GM12878 (cell line): ENCODE measurements around the gene AGAP1. TPM values are rescaled to one million over a fixed set of nuclear protein-coding genes. Genes with fewer than 3 reads are reported as not detected.
A peak's percentile ranks its signal among the peaks of the same experiment; 100 is the strongest.

Experiments used
- ATAC-seq: fragments of 200-7000 bp; cut with Tn5 transposase; 3 replicates; pipeline ENCODE4 v1.9.1; 2020; ENCODE audit warnings: mild to moderate bottlenecking, moderate library complexity
- BruUV-seq: library from RNA; stranded (reverse); fragments of 400-500 nt; replicated peaks from 2 replicates; lab custom pipeline; 2021; lab: Mats Ljungman, UMichigan
- CTCF ChIA-PET: fragments of 300-600 bp; sonication (Branson Sonifier 250); formaldehyde crosslinking; extraction: SDS; loops from one replicate; lab custom pipeline; 2021; ENCODE audit warnings: inconsistent platforms; lab: Yijun Ruan, JAX
- POLR2A ChIA-PET: fragments of 350-600 bp; formaldehyde crosslinking; extraction: SDS; loops from one replicate; lab custom pipeline; 2021; ENCODE audit warnings: inconsistent platforms; lab: Charles Lee
- RAD21 ChIA-PET: fragments of 300-600 bp; sonication (Branson Sonifier 250); formaldehyde crosslinking; loops from one replicate; lab custom pipeline; 2023; ENCODE audit warnings: antibody characterized with exemption; ENCODE audit not compliant: unreplicated experiment; lab: Charles Lee
- SMC1A ChIA-PET: fragments of 300-600 bp; sonication (Branson Sonifier 250); formaldehyde crosslinking; loops from one replicate; lab custom pipeline; 2023; ENCODE audit not compliant: unreplicated experiment, uncharacterized antibody; lab: Charles Lee
- DNase-seq: peaks from one replicate; pipeline ENCODE4 v3.0.0-alpha.2; 2011; ENCODE audit warnings: low read depth, low spot score
- FAIRE-seq: peaks from 3 replicates; lab custom pipeline; 2011; peaks lifted over from hg19 to GRCh38; lab: Jason Lieb, UNC
- H2AFZ ChIP-seq: 2 replicates; pipeline ENCODE4 v1.6.0; 2011; ENCODE audit warnings: low read depth, low read length, control low read depth; ENCODE audit not compliant: control insufficient read depth
- H3K27ac ChIP-seq: 2 replicates; pipeline ENCODE4 v1.5.1; 2011; ENCODE audit warnings: control low read depth; ENCODE audit not compliant: control insufficient read depth, insufficient read depth
- H3K27me3 ChIP-seq, 2 experiments: replicated peaks in 1 of 2; 2 replicates each; pipeline versions ENCODE4 v1.6.0 to v1.6.1; 2011; ENCODE audit warnings: low read length in 1 of 2; ENCODE audit not compliant: control insufficient read depth in 2 of 2, insufficient read depth in 2 of 2
- H3K36me3 ChIP-seq, 2 experiments: 2 replicates each; pipeline ENCODE4 v1.5.1; 2011; ENCODE audit warnings: low read length in 1 of 2; ENCODE audit not compliant: control insufficient read depth in 2 of 2, insufficient read depth in 2 of 2
- H3K4me1 ChIP-seq: 2 replicates; pipeline ENCODE4 v1.6.1; 2011; ENCODE audit warnings: mild to moderate bottlenecking, low read length, moderate library complexity, mixed read lengths; ENCODE audit not compliant: control insufficient read depth, insufficient read depth
- H3K4me2 ChIP-seq: 2 replicates; pipeline ENCODE4 v1.6.0; 2011; ENCODE audit warnings: control low read depth; ENCODE audit not compliant: control insufficient read depth, insufficient read depth
- H3K4me3 ChIP-seq: fragments of 200-600 bp; sonication (generic); 2 replicates; pipeline ENCODE4 v1.5.1; 2016
- H3K79me2 ChIP-seq: 2 replicates; pipeline ENCODE4 v1.6.0; 2011; ENCODE audit warnings: low read length; ENCODE audit not compliant: control insufficient read depth, insufficient read depth
- H3K9ac ChIP-seq: 2 replicates; pipeline ENCODE4 v1.8.0; 2011; ENCODE audit warnings: low read length, control low read depth, mixed read lengths; ENCODE audit not compliant: control insufficient read depth, insufficient read depth
- H3K9me3 ChIP-seq: replicated peaks from 3 replicates; pipeline ENCODE4 v1.5.1; 2011; ENCODE audit warnings: mild to moderate bottlenecking, low read length; ENCODE audit not compliant: control insufficient read depth, insufficient read depth
- H4K20me1 ChIP-seq: 2 replicates; pipeline ENCODE4 v1.6.0; 2011; ENCODE audit not compliant: control insufficient read depth, insufficient read depth
- E4F1 ChIP-seq: fragments of 450-650 bp; IDR thresholded peaks from 2 replicates; pipeline ENCODE4 v1.6.1; 2018; ENCODE audit warnings: borderline replicate concordance, mild to moderate bottlenecking; ENCODE audit not compliant: partially characterized antibody
- EP300 ChIP-seq, 2 experiments: fragments of 150-350 bp in 1 of 2; IDR thresholded peaks; 2 replicates each; pipeline ENCODE4 v1.6.1; 2011 to 2012; ENCODE audit warnings: low read depth in 2 of 2, low read length in 2 of 2, borderline replicate concordance in 1 of 2, improper control_type of control experiment in 1 of 2, inconsistent platforms in 1 of 2; ENCODE audit not compliant: control insufficient read depth in 1 of 2
- JUND ChIP-seq: IDR thresholded peaks from 2 replicates; pipeline ENCODE4 v1.6.1; 2012; ENCODE audit warnings: low read depth, mild to moderate bottlenecking, low read length, improper control_type of control experiment, moderate library complexity
- RAD21 ChIP-seq: IDR thresholded peaks from 2 replicates; pipeline ENCODE4 v1.6.1; 2011; ENCODE audit warnings: mild to moderate bottlenecking, low read depth, low read length, moderate library complexity; ENCODE audit not compliant: insufficient read depth
- SMC3 ChIP-seq: IDR thresholded peaks from 2 replicates; pipeline ENCODE4 v1.6.1; 2011; ENCODE audit warnings: low read length, improper control_type of control experiment, borderline replicate concordance
- TARDBP ChIP-seq: IDR thresholded peaks from 2 replicates; pipeline ENCODE4 v1.6.1; 2016; ENCODE audit warnings: borderline replicate concordance
- ZNF384 ChIP-seq: IDR thresholded peaks from 2 replicates; pipeline ENCODE4 v1.6.1; 2012; ENCODE audit warnings: low read depth, mild to moderate bottlenecking, low read length, improper control_type of control experiment, borderline replicate concordance
- WGBS: methylation state at CpG from one replicate; pipeline ENCODE4 v1.1.6; 2016; ENCODE audit warnings: low lambda C conversion rate; ENCODE audit not compliant: insufficient replicate concordance, insufficient coverage; ENCODE audit errors: missing lambda C conversion rate; 5-methylcytosine and 5-hydroxymethylcytosine counted together
- in situ Hi-C: fragments of 300-500 bp; cut with MboI; formaldehyde crosslinking; loops from 9 replicates; pipeline ENCODE4 v1.14.3; 2018; ENCODE audit warnings: mixed read lengths
- intact Hi-C: fragments of 100-400 bp; cut with micrococcal nuclease; formaldehyde crosslinking; loops from one replicate; pipeline ENCODE4 v1.14.2; 2022; ENCODE audit not compliant: unreplicated experiment
- polyA plus RNA-seq, 11 experiments: library from polyadenylated mRNA; depleted of rRNA in 4 of 11; unstranded in 6 of 11; stranded (reverse) in 5 of 11; fragments of >200 nt; fragmentation: Nextera tagmentation in 4 of 11; fragmentation: Illumina TruSeq in 1 of 11; extraction: Ambion mirVana in 4 of 11; extraction: Trizol in 1 of 11; gene quantifications; 1 replicate in 1 of 11; 2 replicates in 10 of 11; pipeline versions ENCODE4 v1.2.1 to v1.2.3, GENCODE V29; 2011 to 2016; ENCODE audit warnings: inconsistent platforms in 2 of 11, missing spikeins in 2 of 11, low read depth in 1 of 11
- total RNA-seq, 4 experiments: library from RNA; depleted of rRNA in 3 of 4; stranded (reverse); fragments of >200 nt in 3 of 4; fragmentation: Illumina TruSeq in 1 of 4; extraction: Trizol in 1 of 4; gene quantifications; 2 replicates each; pipeline versions ENCODE4 v1.2.1 to v1.2.3, GENCODE V29; 2013 to 2021
- TF ChIP-seq, protein P1 (sequence below): IDR thresholded peaks from 2 replicates; pipeline ENCODE4 v1.6.1; 2011; ENCODE audit warnings: borderline replicate concordance, low read depth, mild to moderate bottlenecking, moderate library complexity, low read length; ENCODE audit not compliant: insufficient read depth, poor library complexity, severe bottlenecking
- TF ChIP-seq, protein P2 (sequence below), 3 experiments: IDR thresholded peaks in 2 of 3; conservative IDR thresholded peaks in 1 of 3; 2 replicates each; pipeline ENCODE4 v1.5.1; 2011; ENCODE audit warnings: low read depth in 3 of 3, low read length in 3 of 3, mild to moderate bottlenecking in 3 of 3, control low read depth in 2 of 3, moderate library complexity in 2 of 3, inconsistent platforms in 1 of 3, mixed read lengths in 1 of 3; ENCODE audit not compliant: control insufficient read depth in 2 of 3, insufficient read depth in 1 of 3; ENCODE audit errors: extremely low read depth in 1 of 3

The AGAP1 gene
- total and polyA plus RNA-seq, 10 of the 15 experiments (the other 5 are each of a cell fraction or from before 2014, with no cell fraction given): 0.05 to 0.15 (median 0.06) TPM; not detected in 7

- ChIA-PET SMC1A (interaction anchor here (0.6 to 1.9 kb wide), 4 partner anchors 19 to 1024 kb away, joined by 3 to 5 read pairs (median 4); no protein-coding TSS in a partner anchor), POLR2A (no interaction called here), RAD21 (interaction anchor here (1.0 to 2.1 kb wide), 4 partner anchors 20 to 153 kb away, joined by 4 to 22 read pairs (median 6); no protein-coding TSS in a partner anchor), CTCF (interaction anchor here (0.6 to 2.5 kb wide), 22 partner anchors 11 to 1611 kb away, joined by 3 to 36 read pairs (median 4); no protein-coding TSS in a partner anchor)
- in situ Hi-C loops (loop anchor here (5.0 to 10.0 kb wide), 3 partner anchors 154 to 1192 kb away; no protein-coding TSS in a partner anchor), intact Hi-C loops (loop anchor here (1.0 to 5.0 kb wide), 3 partner anchors 151 to 1194 kb away; no protein-coding TSS in a partner anchor)
- 28% methylated on average over 9 of the region's 12 CpGs for WGBS
- TF ChIP-seq, protein P1, sequence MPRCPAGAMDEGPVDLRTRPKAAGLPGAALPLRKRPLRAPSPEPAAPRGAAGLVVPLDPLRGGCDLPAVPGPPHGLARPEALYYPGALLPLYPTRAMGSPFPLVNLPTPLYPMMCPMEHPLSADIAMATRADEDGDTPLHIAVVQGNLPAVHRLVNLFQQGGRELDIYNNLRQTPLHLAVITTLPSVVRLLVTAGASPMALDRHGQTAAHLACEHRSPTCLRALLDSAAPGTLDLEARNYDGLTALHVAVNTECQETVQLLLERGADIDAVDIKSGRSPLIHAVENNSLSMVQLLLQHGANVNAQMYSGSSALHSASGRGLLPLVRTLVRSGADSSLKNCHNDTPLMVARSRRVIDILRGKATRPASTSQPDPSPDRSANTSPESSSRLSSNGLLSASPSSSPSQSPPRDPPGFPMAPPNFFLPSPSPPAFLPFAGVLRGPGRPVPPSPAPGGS: no peak
- no peak for TF ChIP-seq EP300 (IDR thresholded peaks at IDR 0.05; ENCODE audit: borderline replicate concordance in 1 of 2, control insufficient read depth in 1 of 2, low read depth in 2 of 2, low read length in 2 of 2)
- TF ChIP-seq JUND: no peak
- TF ChIP-seq, protein P2, sequence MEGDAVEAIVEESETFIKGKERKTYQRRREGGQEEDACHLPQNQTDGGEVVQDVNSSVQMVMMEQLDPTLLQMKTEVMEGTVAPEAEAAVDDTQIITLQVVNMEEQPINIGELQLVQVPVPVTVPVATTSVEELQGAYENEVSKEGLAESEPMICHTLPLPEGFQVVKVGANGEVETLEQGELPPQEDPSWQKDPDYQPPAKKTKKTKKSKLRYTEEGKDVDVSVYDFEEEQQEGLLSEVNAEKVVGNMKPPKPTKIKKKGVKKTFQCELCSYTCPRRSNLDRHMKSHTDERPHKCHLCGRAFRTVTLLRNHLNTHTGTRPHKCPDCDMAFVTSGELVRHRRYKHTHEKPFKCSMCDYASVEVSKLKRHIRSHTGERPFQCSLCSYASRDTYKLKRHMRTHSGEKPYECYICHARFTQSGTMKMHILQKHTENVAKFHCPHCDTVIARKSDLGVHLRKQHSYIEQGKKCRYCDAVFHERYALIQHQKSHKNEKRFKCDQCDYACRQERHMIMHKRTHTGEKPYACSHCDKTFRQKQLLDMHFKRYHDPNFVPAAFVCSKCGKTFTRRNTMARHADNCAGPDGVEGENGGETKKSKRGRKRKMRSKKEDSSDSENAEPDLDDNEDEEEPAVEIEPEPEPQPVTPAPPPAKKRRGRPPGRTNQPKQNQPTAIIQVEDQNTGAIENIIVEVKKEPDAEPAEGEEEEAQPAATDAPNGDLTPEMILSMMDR (IDR thresholded peaks at IDR 0.05 in 2 of 3, conservative IDR thresholded peaks at IDR 0.05 in 1 of 3; ENCODE audit: control insufficient read depth in 2 of 3, extremely low read depth in 1 of 3, insufficient read depth in 1 of 3, low read depth in 3 of 3, low read length in 3 of 3): peak; percentile 81 to 86 (median 81)
- no peak for TF ChIP-seq E4F1
- TF ChIP-seq ZNF384: peak; percentile 44; the same call in 1 of the 2 replicates
- TF ChIP-seq RAD21: peak; percentile 84
- peak; percentile 52 for TF ChIP-seq SMC3
- TF ChIP-seq TARDBP: no peak
- Histone ChIP-seq H3K4me3 (no peak overlapping the region), H2AFZ (no peak overlapping the region), H4K20me1 (no peaks in the 10 kb centered on the region), H3K9me3 (no peaks in the 10 kb centered on the region), H3K36me3 (no peaks in the 10 kb centered on the region), H3K4me2 (no peak overlapping the region), H3K9ac (no peak overlapping the region), H3K79me2 (no peaks in the 10 kb centered on the region), H3K27me3 (peaks cover 0 to 1% of the 10 kb centered on the region in 2 experiments; a peak in 2 of 4 replicates), H3K4me1 (no peaks in the 10 kb centered on the region), H3K27ac (no peak overlapping the region)
- BruUV-seq: no TSS peak
- peak; percentile 82 for FAIRE-seq
- peak; percentile 97 for ATAC-seq
- no peak for DNase-seq
Measured at GRCh38 chr2:235746257-235746934, 252.6 kb downstream of the AGAP1 start.
